CD4-positive, alpha-beta T cell treated with Interleukin-10 for 1 hour (primary cell): ENCODE data around the gene SH2D7.
A peak's percentile ranks its signal among the peaks of the same experiment; 100 is the strongest.

Experiments
- DNase-seq: peaks from one replicate; pipeline ENCODE4 v3.0.0-alpha.2; 2020

The SH2D7 gene

DNA sequence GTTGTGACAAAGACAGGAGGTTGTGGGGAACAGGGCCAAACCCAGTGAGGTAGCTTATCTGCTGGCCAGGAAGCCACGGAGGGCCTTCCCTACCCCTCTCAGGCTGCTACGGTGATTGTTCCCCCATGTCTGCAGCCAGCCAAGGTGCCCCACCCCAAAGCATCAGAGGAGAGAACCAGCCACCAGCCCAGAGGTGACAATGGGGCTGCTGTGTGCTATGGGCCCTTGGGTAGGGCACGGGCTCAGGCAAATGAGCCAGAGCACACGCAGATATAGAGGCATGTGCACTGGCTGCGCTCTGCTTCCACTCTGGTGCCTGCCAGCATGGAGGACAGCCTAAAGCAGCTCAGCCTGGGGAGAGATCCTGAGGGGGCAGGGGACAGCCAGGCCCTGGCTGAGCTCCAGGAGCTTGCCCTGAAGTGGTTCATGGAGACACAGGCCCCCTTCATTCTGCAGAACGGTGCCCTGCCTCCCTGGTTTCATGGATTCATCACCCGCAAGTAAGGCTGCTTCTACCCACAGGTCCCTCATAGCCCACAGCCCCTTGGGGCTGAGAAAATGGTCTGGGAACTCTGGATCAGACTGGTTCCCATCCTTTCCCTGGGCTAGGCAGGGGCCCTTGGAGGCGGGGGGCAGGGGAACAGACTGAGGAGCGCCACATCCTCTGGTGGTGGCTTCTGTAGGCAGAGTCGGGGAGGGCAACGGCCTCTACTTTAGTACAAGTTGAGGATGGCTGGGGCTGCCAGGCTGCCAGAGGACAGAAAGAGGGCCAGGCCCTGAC lies at the start of gene SH2D7:
Gene SH2D7, plus strand, starts transcription at position 301 of the 781 bp plus-strand sequence. Its CDS starts 24 bp downstream, at position 325.
- no peak for DNase-seq

DNA sequence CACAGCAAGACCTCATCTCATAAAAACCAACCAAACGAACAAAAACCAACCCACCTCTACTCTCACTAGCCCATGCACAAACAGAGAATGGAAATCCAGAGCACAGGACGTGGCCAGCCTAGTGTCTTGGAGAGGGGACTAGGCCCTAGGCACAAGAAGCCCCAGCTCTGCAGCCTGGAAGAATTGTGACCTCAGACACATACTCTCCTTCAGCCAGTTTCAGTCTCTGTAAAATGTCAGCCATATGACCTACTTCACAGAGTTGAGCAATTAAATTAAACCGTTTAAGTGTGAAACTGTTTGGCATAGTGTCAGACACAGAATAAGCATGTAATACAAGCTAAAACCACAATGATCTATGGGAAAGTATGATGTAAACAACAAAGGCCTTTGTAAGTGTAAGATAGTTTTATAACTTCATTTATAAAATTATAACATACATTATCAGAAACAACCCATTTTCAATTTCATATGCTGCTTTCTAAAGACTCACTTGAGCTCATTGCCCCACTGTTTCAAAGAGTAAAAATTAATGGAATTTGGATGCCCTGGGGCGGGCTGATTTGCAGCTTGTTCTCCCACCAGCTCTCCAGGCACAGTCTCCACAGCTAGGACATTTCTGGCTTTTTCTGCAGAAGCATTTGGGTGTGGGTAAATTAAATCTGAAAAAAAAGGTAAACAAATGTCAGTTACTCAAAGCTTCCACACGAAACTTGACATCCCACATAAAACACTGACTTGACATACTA lies 47.8 kb upstream of the SH2D7 start:
- DNase-seq: peak; percentile 47

DNA sequence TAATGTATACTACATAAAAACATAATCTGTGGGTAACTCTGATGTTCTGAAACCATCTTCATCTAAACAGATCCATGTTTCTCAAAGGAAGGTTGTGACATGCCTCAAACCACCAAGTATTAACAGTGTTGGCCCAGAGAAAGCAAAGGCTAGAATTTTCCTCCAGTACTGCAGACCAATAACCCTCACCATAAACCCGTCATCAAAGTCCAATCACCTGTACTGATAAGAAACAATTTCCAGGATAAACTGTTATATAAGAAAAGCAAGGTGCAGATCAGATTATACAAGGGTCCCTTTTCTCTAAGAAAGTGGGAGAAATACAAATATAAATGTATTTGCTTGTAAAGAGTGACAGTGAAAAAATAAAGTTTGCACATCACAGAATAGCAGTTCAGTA lies 47.2 kb upstream of the SH2D7 start:
- DNase-seq: no peak

DNA sequence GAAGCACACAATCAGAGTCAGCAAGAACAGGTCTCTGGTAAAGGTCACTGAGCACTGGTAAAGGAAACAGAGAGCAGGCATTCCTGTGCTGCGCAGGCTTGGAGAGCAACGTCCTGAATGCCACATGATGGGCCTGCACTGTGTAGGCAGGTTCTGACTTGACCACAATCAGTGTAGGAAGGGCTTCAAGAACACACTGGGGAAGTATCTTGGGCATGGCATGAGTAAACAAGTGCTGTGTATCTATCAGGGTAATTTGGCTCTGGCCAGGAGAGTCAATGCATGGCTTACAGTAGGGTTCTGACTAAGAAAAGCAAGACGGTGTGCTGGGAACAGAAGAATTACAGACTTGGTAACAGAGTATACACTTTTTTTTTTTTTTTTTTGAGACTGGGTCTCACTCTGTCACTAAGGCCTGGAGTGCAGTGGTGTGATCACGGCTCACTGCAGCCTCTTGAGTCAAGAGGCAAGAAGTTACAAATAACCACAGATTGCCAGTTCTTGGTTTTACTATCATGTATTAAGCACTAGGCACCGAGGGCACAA lies 45.5 kb upstream of the SH2D7 start:
- DNase-seq: peak; percentile 48

DNA sequence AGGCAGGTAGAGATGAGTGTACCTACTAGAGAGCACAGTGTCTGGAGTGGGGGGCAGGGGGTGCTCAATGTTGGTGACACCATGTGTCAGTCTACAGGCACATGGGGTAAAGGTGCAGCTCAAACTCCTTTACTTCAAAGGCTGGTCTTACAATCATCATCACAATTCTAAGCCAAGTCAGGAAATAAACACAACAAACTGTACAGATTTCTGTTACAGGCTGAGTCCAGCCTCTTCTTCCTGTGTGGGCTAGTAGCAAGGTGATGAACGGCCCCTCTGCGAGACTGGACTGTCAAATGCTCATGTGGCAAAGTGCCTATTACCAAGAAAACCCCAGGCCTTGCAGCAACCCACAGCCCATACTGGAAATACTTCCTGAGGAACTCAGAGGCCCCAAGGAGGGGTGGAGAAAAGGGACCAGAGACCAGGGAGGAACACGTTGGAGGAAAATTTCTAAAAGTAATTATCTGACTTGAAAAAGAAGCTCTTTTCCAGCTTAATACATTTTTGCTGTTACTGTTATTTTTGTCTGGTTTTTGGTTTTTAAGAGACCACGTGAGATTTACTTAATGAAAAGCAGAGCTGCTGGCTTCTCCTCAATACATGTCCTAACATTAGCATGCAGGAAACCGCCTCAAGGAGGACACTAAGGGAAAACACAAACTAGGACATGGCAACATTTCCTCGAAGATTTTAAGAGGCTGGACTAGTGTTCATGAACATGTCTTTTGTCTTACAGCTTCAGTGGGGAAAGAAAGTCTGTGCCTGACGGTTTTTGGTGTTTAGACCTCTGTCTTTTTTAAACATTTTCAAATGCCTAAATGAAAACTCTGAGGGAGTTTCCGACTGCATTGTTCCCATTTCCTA lies 44.4 kb upstream of the SH2D7 start:
- peak; percentile 52 for DNase-seq

DNA sequence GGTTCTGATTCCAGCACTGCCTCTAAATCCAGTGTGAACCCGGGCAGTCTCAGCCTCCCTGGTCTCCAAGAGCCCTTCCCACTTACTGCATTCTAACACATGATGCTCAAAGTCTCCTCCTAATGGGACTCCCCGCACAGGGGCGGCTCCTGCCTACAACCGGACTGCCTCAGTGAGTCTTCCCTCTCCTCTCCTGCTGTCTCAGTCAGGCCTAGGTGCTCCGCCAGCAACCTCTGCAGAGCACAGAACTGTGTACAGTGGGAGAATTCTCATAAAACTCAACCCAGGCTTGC lies 43.8 kb upstream of the SH2D7 start:
- no peak for DNase-seq

DNA sequence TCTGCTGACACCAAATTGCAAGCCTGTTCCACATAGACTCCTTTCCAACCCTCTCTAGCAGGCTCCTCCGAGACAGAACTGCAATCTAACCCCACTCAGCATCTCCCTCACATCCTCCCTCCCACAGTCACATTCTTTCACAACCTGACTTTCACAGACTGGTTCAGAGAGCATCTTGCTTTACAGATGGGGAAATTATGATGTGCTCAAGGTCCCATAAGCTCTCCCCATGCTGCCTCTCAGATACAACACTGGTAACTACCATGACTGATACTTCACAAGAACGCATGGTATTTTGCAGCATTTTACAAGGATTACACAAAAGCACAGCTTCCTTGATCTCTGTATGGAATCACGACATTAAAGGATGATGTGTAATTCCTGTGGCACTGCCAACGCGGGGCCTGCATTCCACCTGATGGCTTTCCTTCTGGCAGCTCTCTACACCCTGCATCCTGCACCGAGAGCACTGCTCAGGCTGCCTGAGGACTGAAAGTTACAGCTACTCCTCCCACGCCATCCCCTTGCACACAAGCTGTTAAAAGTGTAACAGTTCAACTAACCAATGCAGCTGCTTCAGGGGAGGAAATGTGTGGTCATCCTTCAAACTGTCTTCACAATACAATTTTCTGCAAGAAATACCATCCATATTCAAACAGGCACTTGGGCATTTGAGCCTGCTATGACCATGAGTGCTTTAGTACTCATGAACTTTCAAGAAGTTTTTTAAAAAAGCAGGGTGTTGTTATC lies 42.5 kb upstream of the SH2D7 start:
- peak; percentile 58 for DNase-seq

DNA sequence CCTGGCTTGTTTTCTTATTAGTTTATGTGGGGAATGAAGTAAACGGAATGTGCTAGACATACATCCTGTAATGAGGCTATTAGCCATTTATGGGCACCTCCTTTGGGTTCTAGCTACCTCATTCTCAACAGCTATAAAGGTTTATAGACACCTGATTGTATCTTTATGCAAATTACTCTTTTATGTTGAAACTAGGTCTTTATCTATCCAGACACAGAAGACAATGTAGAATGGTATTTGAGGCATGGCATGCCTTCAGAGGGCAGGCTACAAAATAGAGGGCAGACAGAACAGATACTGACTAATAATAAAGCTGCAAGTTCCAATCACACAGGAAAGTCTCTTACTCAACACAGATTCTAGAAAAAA lies 41.9 kb upstream of the SH2D7 start:
- peak; percentile 63 for DNase-seq

DNA sequence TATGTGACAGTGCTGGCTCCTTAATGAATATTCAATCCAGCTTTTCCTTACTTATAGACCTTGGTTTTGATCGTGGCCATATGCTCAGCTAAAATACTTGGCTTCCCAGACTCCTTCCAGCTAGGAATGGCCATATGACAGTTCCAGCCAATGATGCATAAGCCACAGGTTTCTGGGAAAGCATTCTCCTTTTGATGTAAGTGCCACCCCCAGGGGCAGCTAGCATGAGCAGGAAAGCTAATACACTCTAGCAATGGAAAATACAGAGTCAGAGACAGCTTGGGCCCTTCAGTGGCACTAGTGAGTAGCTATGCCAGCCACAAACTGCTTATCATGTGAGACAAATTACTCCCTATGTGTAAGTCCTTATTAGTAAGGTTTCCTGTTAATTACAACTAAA lies 41.5 kb upstream of the SH2D7 start:
- no peak for DNase-seq

DNA sequence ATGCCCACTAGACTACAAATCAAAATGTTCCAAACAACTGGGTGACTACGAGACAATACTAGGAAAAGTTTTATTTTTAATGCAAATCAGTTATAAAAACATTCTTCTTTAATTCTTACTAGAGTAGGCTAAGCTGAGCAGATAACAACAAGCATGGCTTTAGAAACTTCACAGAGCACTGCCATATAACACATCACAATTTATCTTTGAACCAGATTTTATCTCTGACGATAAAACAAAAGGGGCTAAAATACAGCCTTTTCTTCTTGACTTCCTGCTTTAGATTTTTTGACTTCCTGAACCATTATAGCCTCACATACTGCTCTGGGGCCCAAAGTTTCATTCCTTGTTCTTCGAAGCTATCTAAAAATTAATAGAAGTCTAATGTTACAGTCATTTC lies 40.8 kb upstream of the SH2D7 start:
- no peak for DNase-seq

DNA sequence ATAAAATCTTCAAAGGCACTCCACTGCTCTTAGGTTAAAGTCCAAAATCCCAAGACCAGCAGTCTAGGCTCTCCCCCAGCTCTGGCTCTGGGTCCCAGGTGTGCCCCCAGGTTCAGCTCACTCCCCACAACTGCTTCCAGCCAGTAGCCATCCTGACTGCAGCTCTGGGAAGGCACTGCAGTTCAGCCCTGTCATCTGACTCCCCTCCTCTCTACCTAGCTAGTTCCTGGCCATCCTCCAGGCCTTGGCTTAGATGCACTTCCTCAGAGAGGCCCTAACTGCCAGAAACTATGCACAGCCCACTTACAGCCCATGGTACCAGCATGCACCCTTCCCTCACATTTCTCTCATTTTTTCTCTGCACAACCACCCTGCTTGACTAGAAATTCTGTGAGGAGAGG lies 40.4 kb upstream of the SH2D7 start:
- DNase-seq: no peak

DNA sequence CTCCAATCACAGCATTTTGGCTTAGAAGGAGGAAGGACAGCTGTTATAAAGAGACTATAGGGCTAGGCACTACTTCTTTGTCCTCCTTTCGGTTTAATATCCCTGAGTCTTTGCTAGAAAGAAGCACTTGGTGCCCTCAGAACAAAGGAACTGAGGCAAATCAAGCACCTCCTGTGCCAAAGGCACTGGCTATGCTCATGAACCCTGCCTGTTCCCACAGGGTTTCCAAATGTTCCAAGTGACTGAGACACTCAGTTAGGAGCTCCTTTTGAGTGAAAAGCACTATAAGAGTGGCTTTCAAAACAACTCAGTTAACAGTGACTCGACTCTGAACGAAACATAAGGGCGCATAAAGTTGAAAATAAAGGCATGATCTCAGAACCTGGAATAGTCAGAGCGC lies 39.8 kb upstream of the SH2D7 start:
- no peak for DNase-seq

DNA sequence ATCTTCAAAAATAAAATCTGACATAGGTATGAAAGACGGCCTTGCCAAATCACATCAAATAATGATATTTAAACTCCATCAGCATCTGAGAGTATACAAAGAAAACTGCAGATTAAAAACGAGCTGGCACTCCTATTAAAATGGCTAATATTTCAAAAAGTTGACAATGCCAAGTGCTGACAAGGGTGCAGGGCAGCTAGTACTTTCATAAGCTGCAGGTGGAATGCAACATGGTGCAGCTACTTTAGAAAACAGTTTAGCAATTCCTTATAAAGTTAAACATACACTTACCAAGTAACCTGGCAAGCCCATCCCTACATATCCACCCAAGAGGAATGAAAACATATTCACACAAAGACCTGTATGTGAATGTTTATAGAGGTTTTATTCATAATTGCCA lies 37.8 kb upstream of the SH2D7 start:
- no peak for DNase-seq

DNA sequence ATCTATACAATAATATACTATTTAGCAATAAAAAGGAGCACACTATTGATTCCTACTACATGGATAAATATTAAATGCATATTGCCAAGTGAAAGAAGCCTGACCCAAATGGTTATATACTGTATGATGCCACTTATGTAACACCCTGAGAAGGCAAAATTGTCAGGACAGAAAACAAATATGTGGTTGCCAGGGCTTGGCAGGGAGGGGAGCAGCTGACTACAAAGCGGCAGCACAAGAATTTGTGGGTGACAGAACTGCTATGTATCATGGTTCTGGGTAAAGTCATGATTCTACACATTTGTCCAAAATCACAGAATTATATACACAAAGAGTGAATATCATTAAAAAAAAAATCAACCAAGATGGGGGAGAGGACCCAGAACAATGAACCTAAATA lies 37.4 kb upstream of the SH2D7 start:
- DNase-seq: peak; percentile 70

DNA sequence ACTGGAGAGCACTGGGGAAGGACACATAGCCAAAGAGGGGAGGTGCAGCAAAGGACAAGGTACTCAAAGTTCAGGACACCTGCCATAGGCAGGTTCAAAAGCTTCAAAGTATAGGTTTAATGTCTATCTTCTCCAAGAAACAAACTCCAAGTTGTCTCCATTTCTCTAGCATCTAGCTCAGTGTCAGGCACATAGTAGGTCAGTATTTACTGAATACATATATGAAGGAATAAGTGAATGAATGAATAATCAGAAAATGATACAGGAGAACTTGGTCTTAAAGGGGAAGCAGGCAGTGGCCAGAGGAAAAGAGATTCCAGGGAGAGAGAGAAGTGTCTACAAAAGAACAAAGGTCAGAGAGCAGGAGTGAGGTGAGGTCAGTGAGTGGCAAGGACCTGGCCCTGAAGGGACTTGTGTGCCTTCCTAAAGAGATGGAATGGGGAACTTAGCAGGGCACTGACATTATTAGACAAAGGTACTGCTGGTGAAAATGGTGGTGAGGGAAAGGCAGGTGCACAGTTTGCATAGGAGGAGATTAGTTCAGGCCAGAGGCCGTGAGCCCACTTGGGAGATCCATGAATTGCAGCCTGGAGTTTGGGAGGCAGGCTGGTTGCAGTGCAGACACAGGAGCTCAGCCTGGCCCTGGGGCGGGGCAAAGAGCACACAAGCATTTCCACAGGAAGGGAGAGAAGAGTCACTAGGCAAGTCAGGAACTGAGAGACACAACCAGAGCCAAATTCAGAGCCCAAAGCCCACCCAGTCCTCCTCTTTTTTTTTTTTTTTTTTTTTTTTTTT lies 36.2 kb upstream of the SH2D7 start:
- no peak for DNase-seq

DNA sequence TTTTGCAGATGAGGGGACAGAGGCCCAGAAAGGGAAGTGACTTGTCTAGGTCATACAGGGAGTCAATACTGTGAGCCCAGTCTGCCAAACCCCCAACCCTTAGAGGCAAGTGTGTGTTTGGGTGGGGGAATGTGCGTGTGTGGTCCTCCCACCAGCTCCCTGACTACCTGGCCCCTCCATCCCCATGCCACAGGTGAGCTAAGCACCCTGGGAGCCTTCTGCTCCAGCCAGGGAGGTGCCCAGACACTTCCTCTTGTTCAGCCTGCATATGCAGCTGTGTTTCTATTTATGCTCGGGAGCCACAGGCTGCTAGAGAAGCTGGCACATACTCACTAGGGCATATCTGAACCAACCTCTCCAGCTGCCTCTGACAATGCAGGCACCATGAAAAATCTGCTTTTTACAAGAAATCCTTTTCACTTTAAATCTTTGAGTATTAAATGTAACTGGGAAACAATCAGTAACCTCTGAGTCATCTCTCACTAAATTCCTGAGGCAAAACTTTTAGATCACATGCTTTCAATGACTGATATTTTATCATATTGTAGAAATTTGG lies 35.6 kb upstream of the SH2D7 start:
- no peak for DNase-seq

DNA sequence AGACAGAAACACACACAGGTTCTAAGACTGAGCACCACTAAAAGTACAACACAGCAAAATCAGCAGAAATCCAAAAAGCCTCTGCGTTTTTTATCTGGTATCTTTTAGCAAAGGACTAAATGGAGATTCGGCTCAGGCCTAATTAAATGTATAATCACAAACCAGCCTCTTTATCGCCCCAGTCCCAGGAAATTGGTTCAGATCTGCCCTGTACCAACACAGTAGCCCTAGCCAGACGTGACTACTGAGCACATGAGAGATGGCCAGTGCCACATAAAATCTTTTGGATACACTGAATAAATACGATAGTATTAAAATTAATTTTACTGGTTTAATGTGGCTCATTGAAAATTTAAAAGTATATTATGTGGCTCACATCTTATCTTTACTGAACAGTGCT lies 34.6 kb upstream of the SH2D7 start:
- DNase-seq: no peak

DNA sequence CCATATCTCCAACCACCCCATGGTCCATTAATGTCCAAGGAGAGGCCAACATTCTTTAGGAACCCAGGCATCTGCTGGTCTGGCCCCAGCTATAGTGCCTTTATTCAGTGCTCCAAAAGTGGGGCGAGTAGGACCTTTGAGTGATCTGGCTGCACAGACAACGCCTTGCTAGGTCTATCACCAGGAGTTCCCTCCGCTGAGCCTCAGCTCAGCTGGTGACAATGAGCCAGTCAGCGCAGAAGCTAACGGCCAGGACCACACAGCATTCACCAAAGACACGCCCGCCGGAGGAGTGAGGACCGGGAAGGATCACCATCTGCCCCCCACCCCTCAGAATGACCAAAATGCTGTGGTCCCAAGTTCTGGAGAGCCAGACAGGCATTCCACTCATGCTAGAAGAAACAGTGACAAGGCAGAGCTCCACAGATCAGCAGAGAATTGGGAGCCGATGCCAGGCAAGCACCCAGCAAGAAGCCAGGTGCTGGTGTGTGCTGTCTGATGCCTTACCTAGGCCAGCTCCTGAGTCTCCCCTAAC lies 33.9 kb upstream of the SH2D7 start:
- no peak for DNase-seq

DNA sequence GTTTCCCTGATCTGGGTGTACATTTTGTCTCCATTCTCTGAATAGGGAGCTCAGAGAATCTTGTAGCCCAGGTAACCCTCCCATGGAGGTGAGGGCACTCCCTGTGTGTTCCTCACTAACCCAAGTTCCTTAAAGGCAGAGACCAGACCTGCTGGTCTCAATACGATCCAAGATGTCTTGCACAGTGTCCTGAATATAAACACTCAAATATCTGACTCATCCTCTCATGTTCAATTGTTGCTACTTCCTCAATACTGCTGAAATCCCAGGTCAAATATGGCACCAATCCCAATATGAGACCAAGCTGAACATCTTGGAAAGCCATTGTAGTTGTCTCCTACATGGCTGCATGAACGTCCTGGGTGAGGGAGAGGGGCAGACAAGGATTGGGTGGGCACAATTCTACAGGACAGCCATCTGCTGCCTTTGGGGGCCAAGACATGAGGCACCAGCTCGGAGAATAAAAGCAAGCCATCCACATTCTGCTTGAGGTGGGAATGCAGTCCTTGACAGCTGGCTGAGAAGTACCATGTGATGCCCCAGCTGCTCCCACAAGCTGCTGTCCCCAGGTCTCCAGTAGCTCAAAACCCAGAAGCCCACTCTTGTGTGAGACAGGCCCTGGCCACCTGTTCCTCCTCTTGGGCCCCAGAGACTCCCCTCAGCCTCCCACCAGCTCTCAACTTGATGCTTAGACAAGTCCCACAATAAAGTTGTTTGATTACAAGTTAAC lies 33.1 kb upstream of the SH2D7 start:
- no peak for DNase-seq

DNA sequence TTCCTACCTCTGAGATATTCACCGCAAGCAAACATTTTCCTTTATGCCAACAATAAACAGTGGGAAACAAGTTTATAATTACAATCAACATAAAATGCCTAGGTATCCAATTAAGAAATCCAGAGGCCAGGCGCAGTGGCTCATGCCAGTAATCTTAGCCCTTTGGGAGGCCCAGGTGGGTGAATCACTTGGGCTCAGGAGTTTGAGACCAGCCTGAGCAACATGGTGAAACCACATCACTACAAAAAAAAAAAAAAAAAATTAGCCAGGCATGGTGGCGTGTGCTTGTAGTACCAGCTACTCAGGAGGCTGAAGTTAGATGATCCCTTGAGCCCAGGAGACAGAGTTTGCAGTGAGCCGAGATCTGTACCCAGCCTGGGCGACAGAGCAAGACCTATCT lies 32.1 kb upstream of the SH2D7 start:
- no peak for DNase-seq
